Endothelial cell of hepatic sinusoid (primary cell): Measurements from ENCODE around the gene LSM10.

Source experiments
- in situ Hi-C: cut with HindIII; loops from 2 replicates; pipeline ENCODE4 v1.10.0; 2017; ENCODE audit warnings: low sequenced_read_pairs

The LSM10 gene

DNA sequence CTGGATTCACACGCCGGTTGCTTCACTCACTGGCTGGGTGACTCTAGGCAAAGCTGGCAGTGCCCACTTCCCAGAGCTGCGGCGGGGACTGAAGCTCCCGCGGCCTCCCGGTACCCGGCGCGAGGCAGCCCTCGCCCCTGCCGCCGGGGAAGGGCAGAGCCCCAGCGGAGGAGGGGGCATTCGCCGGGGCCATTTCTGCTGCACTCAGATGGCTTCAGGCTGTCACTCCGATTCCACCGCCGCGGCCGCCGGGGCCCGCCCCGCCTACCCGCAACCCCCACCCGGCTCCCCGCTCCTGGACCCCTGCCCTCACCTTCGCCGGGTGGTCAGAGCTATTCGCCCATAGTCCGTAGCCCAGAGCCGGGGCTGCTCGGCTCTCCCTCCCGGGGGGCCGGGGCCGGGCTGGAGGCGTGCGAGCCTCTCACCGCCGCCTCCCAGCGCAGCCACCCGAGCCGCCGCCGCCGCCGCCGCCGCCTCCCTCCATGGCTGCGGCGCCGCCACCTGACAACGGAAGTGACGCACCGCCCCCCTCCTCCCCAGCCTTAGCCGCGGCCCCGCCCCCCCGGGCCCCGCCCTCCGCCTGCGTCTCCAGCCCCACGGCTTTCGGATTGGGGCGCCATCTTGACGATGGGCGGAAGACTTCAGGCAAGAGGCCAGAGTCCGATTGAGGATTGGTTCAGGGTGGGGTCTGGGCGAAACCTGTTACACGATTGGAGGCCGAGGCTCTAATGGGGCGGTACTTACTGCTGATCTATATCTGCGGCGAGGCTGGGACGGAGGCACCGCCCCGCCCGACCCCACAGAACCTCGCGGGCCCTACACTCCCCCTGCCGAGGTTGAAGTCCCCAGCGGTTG lies 12.1 kb downstream of the LSM10 start, which contains the start of gene STK40:
TSS of gene STK40 (minus strand) at position 515 of the 855 bp plus-strand sequence. CDS start 24,592 bp downstream, outside the sequence.
- in situ Hi-C loops, result no loop called here

DNA sequence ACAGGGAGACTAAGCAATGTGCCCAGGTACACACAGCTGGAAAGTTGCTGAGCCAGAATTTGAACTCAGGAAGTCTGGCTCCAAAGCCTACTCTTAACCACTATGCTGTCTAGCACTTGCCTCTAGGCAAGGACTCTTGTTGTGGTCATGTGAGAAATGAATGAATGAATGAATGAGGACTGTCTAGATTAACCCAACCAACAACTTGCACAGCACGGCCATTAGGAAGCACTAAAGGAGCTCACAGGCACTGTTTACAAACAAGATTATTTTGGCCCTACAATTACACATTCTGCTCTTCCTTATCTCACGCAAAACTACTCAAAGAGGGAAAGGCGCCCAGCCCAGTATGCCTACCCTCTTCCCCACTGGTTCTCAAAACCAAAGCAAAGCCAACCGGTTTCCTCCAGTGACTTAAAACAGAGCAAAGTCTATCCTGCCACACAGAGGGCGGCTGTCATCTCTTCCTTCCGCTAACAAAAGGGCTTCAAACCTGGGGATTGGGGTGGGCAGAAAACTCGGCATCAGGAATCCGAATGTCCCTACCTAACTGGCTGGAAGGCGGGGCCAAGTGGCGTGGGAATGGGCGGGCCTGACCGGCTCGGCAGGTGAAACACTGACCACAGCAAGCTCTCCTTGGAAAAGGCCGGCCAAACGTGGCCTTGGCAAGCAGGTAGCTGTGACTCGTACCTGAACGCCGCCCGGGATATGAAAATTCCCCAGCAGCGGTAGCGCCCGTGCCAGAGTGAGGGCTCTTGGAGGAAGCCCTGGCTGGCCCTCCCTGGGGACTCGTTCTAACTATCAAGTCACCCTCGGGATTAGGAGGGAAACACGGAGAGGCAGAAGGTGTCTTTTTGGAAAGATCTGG lies 12.9 kb downstream of the LSM10 start:
- in situ Hi-C loops, result no loop called here

DNA sequence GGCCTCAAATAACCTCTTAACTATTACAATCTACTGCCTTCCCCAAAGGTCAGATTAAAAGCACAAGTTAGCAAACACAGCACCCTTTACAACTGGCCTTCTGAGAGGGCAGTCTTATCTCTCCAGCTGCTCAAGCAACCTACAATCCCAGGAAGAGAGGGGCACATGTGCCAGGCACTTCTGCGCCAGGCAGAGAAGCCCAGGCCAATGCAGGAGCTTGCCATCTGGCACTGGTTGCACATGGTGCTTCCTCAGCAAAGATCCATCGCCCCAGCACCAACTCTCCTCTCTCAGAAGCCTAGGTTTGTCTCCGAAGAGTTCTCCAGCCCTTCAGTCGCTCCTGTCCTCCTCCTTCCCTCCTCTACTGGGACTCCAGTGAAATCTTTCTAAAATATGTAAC lies 14.5 kb downstream of the LSM10 start:
- in situ Hi-C loops, result no loop called here

DNA sequence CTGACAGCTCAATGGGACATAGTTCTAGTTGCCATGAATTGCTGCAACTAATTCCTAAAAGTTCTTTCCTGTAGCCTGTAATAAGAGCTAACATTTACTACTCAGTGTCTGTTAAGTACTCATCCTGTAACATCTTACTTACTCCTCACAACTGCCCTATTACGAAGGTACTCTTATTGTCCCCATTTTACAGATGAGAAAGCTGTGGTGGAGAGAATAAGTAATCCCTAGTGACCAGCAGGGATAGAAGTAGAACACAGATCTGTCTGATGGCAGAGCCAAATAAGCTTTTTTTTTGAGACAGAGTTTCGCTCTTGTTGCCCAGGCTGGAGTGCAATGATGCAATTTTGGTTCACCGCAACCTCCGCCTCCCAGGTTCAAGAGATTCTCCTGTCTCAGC lies 15.0 kb downstream of the LSM10 start:
- in situ Hi-C loops, result no loop called here

DNA sequence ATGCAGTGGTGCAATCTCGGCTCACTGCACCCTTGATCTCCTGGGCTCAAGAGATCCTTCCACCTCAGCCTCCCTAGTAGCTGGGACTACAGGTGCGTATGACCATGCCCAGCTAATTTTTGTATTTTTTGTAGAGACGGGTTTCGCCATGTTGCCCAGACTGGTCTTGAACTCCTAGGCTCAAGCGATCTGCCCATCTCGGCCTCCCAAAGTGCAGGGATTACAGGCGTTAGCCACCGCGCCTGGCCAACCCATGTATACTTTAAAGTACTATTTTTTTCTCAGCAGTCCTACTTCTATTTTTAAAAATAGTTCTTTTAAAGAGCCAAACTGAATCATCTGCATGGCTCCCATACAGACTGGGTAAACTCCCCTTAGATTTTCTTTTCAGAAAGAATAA lies 15.5 kb downstream of the LSM10 start:
- in situ Hi-C loops, result no loop called here

DNA sequence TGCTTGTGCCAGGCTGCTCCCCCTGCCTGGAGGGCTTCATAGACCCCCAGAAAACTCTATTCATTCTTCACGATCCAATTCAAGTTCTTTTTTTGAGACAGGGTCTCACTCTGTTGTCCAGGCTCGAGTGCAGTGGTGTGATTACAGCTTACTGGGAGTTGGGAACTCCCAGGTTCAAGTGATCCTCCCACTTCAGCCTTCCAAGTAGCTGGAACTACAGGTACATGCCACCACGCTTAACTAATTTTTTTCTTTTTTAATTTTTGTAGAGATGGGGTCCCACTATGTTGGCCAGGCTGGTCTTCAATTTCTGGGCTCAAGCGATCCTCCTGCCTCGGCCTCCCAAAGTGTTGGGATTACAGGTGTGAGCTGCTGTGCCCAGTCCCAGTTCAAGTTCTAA lies 16.3 kb downstream of the LSM10 start:
- in situ Hi-C loops, result no loop called here

DNA sequence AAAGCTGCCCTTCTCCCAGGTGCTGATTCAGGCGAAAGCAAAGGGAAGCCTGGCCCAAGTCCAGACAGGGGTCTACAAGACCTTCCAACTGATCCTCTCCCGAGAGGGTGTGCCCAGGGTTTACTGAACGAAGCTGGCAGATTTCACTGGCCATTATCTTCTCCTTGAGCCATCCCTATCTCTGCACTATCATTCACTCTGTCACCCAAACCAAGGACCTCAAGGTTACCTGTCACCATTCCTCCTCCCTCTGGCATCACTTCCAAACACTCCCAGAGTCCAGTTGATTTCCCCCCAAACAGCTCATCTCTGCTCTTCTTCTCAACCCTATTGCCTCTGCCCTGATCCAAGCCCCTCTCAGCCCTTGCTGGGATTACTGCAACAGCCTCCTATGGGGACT lies 16.9 kb downstream of the LSM10 start:
- in situ Hi-C loops, result no loop called here

DNA sequence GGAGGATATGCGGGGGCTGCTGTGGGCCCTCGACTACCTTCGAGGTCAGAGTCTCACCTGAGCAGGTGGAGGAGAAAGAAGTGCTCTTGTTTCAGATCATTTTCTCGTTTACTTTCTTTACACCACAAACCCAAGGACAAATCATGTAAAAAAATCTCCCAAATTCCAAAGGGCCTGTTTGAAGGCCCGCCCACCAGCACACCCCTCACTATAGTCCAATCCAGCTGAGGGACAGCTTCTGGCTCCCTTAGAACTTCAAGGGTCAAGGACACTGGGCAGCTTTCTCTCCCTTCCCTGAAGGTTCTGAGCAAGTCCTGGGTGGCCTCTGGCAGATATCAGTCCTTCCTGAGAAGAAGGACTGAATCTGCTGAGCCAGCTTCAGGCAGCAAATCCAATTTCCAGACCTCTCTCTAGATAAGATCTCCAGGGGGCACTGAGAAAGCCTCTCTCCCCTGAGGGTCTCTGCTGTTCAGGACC lies 17.5 kb downstream of the LSM10 start:
- in situ Hi-C loops, result no loop called here

DNA sequence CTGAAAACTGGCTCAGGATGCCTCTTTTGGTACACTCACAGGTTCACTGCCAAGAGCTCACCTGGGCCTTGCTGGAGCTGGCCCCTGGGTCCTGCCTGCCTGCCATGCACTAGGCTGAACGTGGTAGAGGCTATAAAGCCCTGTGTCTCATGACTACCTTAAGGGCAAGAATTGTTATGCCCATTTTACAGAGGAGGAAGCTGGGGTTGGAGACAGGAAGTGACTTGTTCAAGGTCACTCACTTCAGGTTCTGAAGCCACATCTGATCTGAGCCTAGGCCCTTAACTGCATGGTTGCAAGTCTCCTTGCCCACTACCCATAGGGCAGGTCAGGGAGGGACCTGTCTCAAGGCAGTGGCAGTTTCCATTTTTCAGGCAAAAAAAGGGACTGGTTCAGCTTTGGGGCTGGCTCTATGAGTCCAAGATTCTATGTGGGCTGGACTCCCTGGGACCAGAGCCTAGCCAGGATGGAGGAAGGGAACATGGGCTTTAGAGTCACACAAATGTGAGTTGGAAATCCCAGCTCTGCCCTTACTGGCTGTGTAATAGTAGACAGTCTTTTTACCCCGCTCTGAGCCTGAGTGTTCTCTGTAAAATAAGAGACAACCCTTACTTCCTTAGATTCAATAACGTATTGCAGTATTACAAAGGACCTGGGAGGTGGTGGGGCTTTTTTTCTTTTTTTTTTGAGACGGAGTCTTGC lies 19.8 kb downstream of the LSM10 start:
- in situ Hi-C loops, result no loop called here

DNA sequence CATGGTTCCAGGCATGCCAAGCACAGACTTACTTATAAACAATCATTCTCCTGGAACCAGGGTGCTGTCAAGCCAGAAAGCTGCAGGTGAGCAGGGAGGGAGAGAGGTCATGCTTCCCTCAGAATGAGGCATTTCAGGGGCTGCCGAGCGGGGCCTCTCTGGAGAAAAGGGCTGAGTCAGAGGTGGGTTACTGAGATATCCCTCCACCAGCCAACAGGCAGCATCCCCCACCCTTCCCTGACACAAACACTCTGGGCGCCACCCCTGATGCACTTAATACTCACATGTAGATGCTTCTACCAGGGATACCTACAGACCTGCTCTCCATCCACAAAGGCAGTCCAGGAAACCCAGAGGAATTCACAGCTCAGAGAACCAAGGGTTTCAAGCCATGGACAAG lies 25.1 kb downstream of the LSM10 start:
- in situ Hi-C loops, result no loop called here

DNA sequence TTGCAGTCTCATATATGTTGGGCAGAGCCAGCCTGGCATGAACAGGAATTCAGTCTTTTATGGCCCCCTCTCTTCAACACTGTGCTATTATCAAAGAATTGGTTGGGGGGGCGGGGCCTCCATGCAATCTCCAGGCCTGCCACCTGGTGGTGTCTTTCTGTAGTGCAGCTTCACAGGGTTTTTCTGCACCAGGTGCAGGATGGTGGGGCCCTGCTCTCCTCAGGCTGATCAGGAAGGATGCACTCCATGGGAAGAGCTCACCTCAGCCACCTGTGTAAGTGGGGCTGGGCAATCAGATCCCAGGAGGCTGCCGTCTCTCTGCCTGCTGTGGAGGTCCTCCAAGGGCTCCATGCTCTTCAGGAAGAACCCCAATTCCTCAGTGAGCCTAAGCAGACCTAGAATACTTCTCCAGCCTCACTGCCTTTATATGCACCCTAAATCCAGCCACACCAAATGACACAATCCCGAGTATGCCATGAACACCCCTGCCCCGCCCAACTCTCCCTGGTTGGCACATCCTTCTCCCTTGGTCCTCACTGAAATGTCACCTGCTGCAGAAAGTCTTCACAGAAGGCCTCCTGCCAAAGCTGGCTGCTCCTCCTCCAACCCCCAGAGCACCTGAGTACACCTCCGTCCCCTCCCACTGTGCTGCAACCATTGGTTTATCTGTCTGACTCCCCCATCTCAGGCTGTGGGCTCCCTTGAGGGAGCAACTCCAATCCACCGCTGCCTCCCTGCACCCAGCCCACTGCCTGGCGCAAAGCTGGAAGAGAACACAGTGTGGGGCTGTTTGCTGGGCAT lies 28.4 kb downstream of the LSM10 start:
- in situ Hi-C loops, result no loop called here

DNA sequence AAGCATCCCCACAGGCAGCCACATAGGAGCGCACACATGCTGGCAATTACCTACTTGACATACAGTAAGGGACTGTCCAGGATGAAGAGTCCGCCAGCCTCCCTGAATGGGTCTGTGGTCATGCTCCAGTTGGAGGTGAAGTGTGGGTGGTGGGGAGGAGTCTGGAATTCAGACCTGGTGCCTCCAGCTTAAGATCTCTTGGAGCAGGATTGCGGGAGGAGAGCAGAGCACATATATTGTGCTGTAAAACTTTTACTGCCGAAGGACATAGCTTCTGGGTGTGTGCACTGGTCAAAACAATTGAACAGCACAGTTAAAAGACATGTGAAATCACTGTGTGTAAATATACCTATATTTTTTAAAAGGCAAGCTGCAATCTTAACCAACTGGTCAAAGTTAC lies 29.9 kb downstream of the LSM10 start:
- in situ Hi-C loops, result no loop called here

DNA sequence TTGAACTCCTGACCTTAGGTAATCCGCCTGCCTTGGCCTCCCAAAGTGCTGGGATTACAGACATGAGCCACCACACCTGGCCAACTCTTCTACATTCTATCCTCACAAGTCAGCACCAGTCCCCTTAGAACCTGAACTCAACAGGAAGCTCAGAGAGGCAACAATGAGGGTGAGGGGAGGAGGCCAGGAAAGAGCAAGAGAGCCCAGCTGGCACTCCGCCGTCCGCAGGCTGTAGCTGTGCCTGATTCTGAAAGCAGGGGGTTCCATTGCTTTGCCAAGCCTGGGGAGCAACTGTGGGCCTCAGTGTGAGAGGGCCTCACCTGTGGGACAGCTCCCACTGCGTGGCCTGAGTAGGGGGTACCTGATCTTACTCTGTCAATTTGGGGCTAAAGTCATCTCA lies 30.6 kb downstream of the LSM10 start:
- in situ Hi-C loops, result no loop called here

DNA sequence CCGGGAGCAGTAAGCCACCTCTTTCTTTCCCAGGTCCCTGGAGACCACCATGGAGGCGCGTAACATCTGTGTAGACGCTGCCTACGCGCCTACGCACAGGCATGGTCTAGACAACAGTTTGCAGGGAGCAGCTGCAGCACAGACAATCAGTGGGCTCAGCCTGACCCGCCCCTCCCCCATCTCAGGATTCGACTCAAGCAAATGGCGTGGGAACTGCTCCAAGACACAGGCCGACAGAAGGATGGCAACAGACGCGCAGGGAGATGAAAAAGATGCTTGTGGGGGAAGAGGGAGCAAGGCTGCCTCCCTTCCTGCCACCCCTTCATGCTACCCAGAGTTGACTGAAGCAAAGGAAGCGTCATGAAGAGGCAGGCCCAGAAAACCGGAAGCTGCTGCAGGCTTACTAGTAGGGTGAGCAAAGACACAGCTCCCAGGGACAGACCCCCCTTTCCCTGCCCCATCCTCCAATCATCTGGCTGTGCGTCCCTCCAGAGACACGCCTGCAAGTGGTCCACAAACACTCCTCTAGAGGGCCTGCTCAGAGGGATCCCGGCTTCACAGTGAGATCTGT lies 31.5 kb downstream of the LSM10 start:
- in situ Hi-C loops, result no loop called here

DNA sequence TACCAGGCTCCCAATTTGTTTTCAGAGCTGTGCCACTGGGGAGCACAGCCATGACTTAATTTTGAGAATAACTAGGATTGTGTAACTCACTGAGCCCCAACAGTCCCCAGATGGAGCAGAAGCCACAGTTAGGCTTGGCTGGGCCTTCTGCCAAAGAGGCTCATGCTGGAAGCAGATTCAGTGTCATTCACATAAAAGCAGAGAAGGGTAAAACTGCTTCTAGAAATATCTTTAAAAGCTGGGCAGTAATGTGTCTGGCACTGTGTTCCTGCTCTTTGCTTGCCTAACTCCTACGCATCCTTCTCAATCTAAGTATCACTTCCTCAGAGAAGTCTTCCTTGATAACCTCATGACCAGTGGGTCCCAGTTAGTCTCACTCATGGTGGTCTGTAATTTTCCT lies 32.3 kb downstream of the LSM10 start:
- in situ Hi-C loops, result no loop called here

DNA sequence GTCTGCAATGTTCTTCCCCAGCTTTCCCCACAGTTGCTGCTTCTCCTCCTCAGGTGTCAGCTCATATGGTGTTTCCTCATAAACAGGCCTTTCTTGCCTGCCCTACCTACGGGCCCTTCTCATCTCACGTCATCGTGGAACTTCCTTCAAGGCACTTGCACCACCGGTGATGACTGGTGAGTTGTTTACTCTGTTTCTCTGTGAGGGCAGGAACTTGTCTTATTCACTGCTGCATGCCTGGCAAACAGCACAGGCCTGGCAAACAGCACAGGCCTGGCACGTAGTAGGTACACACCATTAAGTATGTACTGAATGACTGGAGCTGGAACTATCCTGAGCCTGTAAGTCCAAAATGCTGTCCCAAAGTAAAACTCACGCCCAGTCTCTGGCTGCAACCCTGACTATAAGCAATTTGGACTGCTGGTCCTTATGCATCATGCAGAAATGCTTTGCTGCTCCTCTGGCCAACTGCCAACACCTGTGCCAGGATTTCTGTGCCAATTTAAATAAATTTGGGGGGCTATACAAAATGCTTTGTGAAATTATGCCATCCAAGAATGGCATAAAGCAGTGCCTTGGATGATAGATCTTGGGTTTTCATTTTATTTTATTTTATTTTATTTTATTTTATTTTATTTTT lies 37.7 kb downstream of the LSM10 start:
- in situ Hi-C loops, result loop anchor here (5.0 kb wide), 1 partner anchor 67 kb away; no protein-coding TSS in a partner anchor

DNA sequence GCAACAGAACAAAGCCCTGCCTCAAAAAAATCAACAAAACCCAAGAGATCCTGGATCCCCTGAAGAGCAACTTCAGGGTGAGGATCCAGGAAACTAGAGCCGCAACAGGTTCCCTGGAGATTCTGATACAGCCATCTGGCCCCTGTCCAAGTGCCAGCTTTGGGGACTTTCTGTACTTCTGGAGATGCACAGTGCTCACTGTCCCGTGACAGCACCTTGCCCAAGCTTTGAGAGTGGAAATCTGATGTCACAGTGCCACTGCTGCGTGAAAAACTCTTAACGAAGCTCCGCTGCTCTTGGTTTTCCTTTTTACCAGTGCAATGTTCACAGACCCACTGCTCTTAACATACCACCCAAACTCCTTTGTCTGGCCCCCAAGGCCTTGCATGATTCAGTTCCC lies 38.3 kb downstream of the LSM10 start:
- in situ Hi-C loops, result loop anchor here (5.0 kb wide), 1 partner anchor 68 kb away; no protein-coding TSS in a partner anchor

DNA sequence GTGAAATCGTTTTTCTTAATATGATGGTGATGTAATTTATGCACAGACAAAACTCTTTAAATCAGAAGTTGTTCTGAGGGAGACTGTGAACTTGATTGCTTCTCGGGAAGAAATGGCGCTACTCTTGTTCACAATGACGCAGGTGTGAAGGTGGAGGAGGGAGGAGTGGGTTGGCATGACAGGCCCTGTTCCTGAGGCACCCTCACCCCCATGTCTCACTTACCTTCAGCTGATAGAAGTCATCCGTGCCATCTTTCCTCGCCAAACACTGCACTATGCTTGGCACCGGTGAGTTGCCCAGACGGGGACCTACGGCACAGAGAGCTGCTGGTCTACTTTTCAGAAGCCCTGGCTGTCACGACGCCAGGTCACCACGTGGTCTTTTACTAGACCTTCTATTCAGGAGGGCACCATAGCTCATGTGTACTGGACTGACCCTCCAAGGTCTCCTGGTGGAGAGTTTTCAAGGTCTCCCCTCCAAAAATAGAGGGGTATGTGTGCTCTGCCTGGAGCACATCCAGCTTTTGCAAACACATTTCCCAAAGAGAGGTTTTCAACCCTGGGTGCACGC lies 39.1 kb downstream of the LSM10 start:
- in situ Hi-C loops, result loop anchor here (5.0 kb wide), 1 partner anchor 69 kb away; no protein-coding TSS in a partner anchor

DNA sequence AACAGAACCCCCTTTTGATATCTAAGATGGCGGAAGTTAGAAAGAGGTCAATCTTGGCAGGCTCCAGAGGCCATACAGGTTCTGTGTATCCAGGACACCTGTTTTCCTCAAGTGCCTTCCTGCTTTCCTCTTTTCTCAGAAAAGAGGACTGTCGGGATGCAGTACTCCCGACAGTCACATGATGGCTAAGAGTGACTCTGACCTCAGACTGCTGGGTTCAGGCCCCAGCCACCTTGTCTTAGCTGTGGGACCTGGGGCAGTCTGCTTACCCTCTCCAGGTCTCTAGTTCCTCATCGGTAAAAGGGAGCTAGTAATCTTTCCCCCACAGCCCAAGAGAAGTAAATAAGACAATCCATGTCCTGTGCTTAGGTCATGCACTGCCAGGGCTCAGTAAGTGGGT lies 41.9 kb downstream of the LSM10 start:
- in situ Hi-C loops, result loop anchor here (5.0 kb wide), 1 partner anchor 71 kb away; no protein-coding TSS in a partner anchor
